Measurements from ENCODE around the gene GOLGA6A. TPM values are rescaled to one million over a fixed set of nuclear protein-coding genes. Genes with fewer than 3 reads are reported as not detected.

The GOLGA6A gene
- total RNA-seq, 1 donor from 2014 or later = not detected

GRCh38 chr15:74034206-74034755, 48.1 kb downstream of the GOLGA6A start:
- H3K27me3 ChIP-seq (ENCODE audit: low read depth) = no peaks in the 10 kb centered on the region
- H3K27ac ChIP-seq (replicated peaks) = no peak overlapping the region
- TF ChIP-seq CTCF (IDR thresholded peaks at IDR 0.05; ENCODE audit: borderline replicate concordance) = no peak
- H3K4me1 ChIP-seq = peaks cover 42% of the 10 kb centered on the region
- no peak for DNase-seq
- H3K9me3 ChIP-seq (replicated peaks) = no peaks in the 10 kb centered on the region
- H3K36me3 ChIP-seq = peaks cover 57% of the 10 kb centered on the region
- no peak overlapping the region for H3K4me3 ChIP-seq
- intact Hi-C loops (cut with micrococcal nuclease) = no loop called here

- peaks cover 41% of the 10 kb centered on the region for H3K4me1 ChIP-seq
- H3K27ac ChIP-seq (replicated peaks) = peak overlapping the region; percentile 40
- H3K4me3 ChIP-seq = no peak overlapping the region
- no peak for TF ChIP-seq CTCF (IDR thresholded peaks at IDR 0.05; ENCODE audit: borderline replicate concordance)
- H3K9me3 ChIP-seq (replicated peaks) = no peaks in the 10 kb centered on the region
- no peaks in the 10 kb centered on the region for H3K27me3 ChIP-seq (ENCODE audit: low read depth)
- peaks cover 64% of the 10 kb centered on the region for H3K36me3 ChIP-seq
- intact Hi-C loops (cut with micrococcal nuclease) = no loop called here
- DNase-seq = no peak
Observed at GRCh38 chr15:74032606-74033561, 49.5 kb downstream of the GOLGA6A start.

GRCh38 chr15:74032046-74032445, 50.3 kb downstream of the GOLGA6A start:
- H3K27me3 ChIP-seq (ENCODE audit: low read depth) = no peaks in the 10 kb centered on the region
- intact Hi-C loops (cut with micrococcal nuclease) = no loop called here
- H3K36me3 ChIP-seq = peaks cover 61% of the 10 kb centered on the region
- no peak for DNase-seq
- no peaks in the 10 kb centered on the region for H3K9me3 ChIP-seq (replicated peaks)
- H3K27ac ChIP-seq (replicated peaks) = no peak overlapping the region
- peaks cover 41% of the 10 kb centered on the region for H3K4me1 ChIP-seq
- TF ChIP-seq CTCF (IDR thresholded peaks at IDR 0.05; ENCODE audit: borderline replicate concordance) = no peak
- H3K4me3 ChIP-seq = no peak overlapping the region

GRCh38 chr15:74028646-74029045, 53.7 kb downstream of the GOLGA6A start:
- TF ChIP-seq CTCF (IDR thresholded peaks at IDR 0.05; ENCODE audit: borderline replicate concordance) = no peak
- DNase-seq = no peak
- Histone ChIP-seq H3K4me1 (peaks cover 56% of the 10 kb centered on the region), H3K4me3 (no peak overlapping the region), H3K36me3 (peaks cover 65% of the 10 kb centered on the region), H3K9me3 (replicated peaks) (no peaks in the 10 kb centered on the region), H3K27ac (replicated peaks) (no peak overlapping the region), H3K27me3 (ENCODE audit: low read depth) (no peaks in the 10 kb centered on the region)
- intact Hi-C loops (cut with micrococcal nuclease) = no loop called here

- DNase-seq = no peak
- H3K36me3 ChIP-seq = peaks cover 65% of the 10 kb centered on the region
- H3K9me3 ChIP-seq (replicated peaks) = no peaks in the 10 kb centered on the region
- TF ChIP-seq CTCF (IDR thresholded peaks at IDR 0.05; ENCODE audit: borderline replicate concordance) = no peak
- H3K27ac ChIP-seq (replicated peaks) = peak overlapping the region; percentile 7
- peaks cover 56% of the 10 kb centered on the region for H3K4me1 ChIP-seq
- no peaks in the 10 kb centered on the region for H3K27me3 ChIP-seq (ENCODE audit: low read depth)
- H3K4me3 ChIP-seq = no peak overlapping the region
- intact Hi-C loops (cut with micrococcal nuclease) = no loop called here
Observed at GRCh38 chr15:74027688-74028087, 54.7 kb downstream of the GOLGA6A start.

Measured in left ventricle myocardium inferior (tissue), 1 donor.